Esophagus squamous epithelium (tissue), 5 donors: ENCODE results near the gene ASTN1. TPM values are rescaled to one million over a fixed set of nuclear protein-coding genes. Genes with fewer than 3 reads are reported as not detected.

ENCODE experiments used
- DNase-seq: peaks from one replicate; lab custom pipeline; 2025; lab: John Stamatoyannopoulos, UW
- H3K27ac ChIP-seq, 4 donors: fragments of 200-600 bp; sonication (generic); one replicate each; pipeline ENCODE4 v1.5.1; 2016 to 2019; ENCODE audit warnings: mild to moderate bottlenecking in 1 of 4
- H3K27me3 ChIP-seq, 4 donors: fragments of 200-600 bp; sonication (generic); 1 replicate in 3 of 4; 2 replicates in 1 of 4; pipeline versions ENCODE4 v1.5.1 to v1.6.0; 2017 to 2021; ENCODE audit warnings: antibody characterized with exemption in 1 of 4
- H3K36me3 ChIP-seq, 3 donors: fragments of 200-600 bp; sonication (generic); one replicate each; pipeline ENCODE4 v1.5.1; 2016 to 2019
- H3K4me1 ChIP-seq, 3 donors: fragments of 200-600 bp; sonication (generic); one replicate each; pipeline ENCODE4 v1.5.1; 2017 to 2019
- H3K4me3 ChIP-seq, 4 donors: fragments of 200-600 bp; sonication (generic); 1 replicate in 3 of 4; 2 replicates in 1 of 4; pipeline ENCODE4 v1.5.1; 2016 to 2019; ENCODE audit warnings: mild to moderate bottlenecking in 2 of 4, moderate library complexity in 1 of 4
- H3K9me3 ChIP-seq, 3 donors: fragments of 200-600 bp; sonication (generic); one replicate each; pipeline ENCODE4 v1.5.1; 2016 to 2019
- POLR2A ChIP-seq, 4 donors: fragments of 450-650 bp; IDR thresholded peaks; one replicate each; pipeline ENCODE4 v1.6.1; 2017; ENCODE audit warnings: antibody characterized with exemption in 4 of 4, mild to moderate bottlenecking in 4 of 4, moderate library complexity in 3 of 4
- WGBS, 2 donors: methylation state at CpG; one replicate each; pipeline ENCODE4 v1.1.5; 2018; 5-methylcytosine and 5-hydroxymethylcytosine counted together
- intact Hi-C: fragments of 100-400 bp; cut with DNase I; formaldehyde crosslinking; loops from one replicate; pipeline ENCODE4 v1.15.0; 2022
- total RNA-seq, 4 donors: library from RNA; depleted of rRNA; stranded (reverse); fragments of >200 nt; gene quantifications; one replicate each; pipeline ENCODE4 v1.1.0, GENCODE V29; 2016
- TF ChIP-seq, protein P1 (sequence below), 6 experiments: fragments of 450-650 bp in 4 of 6; fragments of 200-600 bp in 2 of 6; sonication (generic) in 2 of 6; IDR thresholded peaks; one replicate each; pipeline ENCODE4 v1.5.1; 2016 to 2019; ENCODE audit warnings: antibody characterized with exemption in 6 of 6, mild to moderate bottlenecking in 4 of 6, moderate library complexity in 4 of 6
- donor health status: DM: yes; HTN: yes; CAD: no.

The ASTN1 gene
- total RNA-seq, 4 donors from 2014 or later: under 0.01 TPM; not detected in 3

DNA sequence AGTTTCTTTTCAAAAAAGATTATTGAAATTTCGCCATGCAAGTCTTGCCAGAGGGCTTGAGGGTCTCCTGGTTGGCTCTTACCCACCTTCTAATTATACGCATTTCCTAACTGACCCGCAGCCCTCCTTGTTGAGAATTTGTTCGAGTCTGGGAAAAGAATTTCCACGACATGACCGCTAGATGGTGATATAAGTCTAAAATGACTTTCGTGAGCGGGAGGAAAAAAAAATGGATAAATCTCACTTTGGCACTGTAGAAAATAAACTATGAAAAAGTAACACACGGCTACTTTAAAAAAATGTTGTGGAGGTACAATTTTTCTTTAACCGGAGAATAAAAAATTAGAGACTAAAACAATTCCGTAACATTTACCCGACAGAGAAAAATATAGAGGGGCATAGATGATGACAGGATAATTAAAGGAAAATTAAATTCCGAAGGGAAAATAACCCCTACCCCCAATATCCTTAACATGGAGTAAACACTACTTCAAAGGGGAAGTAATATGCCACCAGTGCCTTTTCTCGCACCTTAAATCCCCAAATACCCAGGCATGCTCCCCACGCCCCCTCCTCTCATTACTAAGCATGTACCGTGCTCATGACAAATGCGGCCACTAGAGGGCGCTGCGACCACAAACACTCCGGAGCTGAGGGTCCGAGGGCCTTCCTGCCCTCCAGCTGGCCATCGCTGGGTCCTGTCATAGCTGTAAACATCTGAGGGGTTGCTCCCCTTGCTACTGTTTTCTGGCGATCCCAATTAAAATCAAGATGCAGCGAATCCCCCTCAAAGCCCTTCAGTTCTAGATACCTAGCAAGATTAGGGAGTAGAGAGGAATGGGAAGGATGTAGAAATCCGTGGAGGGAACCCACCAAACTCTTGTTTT, 266.9 kb downstream of the ASTN1 start:
- Histone ChIP-seq H3K27me3 (peaks cover 0 to 78% (median 0%) of the 10 kb centered on the region in 4 donors), H3K4me1 (peaks cover 0 to 9% (median 7%) of the 10 kb centered on the region in 3 donors), H3K4me3 (peak overlapping the region in 1 of 4 donors; percentile 37), H3K9me3 (no peaks in the 10 kb centered on the region), H3K27ac (no peak overlapping the region), H3K36me3 (no peaks in the 10 kb centered on the region)
- intact Hi-C loops: loop anchor here (10.0 kb wide), 2 partner anchors 277 to 1047 kb away; partner anchors contain the start of gene BRINP2
- no peak for DNase-seq
- TF ChIP-seq POLR2A (IDR thresholded peaks at IDR 0.05): no peak
- TF ChIP-seq, protein P1, sequence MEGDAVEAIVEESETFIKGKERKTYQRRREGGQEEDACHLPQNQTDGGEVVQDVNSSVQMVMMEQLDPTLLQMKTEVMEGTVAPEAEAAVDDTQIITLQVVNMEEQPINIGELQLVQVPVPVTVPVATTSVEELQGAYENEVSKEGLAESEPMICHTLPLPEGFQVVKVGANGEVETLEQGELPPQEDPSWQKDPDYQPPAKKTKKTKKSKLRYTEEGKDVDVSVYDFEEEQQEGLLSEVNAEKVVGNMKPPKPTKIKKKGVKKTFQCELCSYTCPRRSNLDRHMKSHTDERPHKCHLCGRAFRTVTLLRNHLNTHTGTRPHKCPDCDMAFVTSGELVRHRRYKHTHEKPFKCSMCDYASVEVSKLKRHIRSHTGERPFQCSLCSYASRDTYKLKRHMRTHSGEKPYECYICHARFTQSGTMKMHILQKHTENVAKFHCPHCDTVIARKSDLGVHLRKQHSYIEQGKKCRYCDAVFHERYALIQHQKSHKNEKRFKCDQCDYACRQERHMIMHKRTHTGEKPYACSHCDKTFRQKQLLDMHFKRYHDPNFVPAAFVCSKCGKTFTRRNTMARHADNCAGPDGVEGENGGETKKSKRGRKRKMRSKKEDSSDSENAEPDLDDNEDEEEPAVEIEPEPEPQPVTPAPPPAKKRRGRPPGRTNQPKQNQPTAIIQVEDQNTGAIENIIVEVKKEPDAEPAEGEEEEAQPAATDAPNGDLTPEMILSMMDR (IDR thresholded peaks at IDR 0.05): peak; percentile 43 to 54 (median 50)
- 3 to 5% methylated on average over 22 to 25 of the region's 25 CpGs for WGBS, 2 donors

DNA sequence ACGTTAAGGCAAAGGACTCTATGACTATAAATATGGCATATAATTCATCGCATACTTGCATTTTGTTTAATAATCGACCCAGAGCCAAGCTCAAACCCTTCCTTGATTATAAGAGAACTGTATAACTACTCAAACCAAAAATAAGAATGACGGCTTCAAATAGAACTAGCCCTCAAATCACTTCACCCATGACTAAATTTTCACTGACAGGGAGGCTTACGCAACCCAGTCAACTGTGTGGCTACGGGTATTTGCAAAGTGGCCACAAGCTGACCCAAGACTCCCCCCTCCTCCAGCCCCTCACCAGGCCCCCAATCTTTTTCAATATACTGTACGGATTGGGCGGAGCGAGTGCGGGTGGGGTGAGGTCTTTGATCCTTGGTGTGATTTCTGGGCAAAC, 268.3 kb downstream of the ASTN1 start:
- intact Hi-C loops: loop anchor here (10.0 kb wide), 2 partner anchors 279 to 1049 kb away; partner anchors contain the start of gene BRINP2
- H3K36me3 ChIP-seq: no peaks in the 10 kb centered on the region
- DNase-seq: no peak
- H3K4me3 ChIP-seq: no peak overlapping the region
- H3K27ac ChIP-seq: no peak overlapping the region
- H3K9me3 ChIP-seq: no peaks in the 10 kb centered on the region
- H3K27me3 ChIP-seq: peaks cover 0 to 64% (median 0%) of the 10 kb centered on the region in 4 donors
- H3K4me1 ChIP-seq: peaks cover 0 to 9% (median 7%) of the 10 kb centered on the region in 3 donors
- WGBS, 2 donors: 53 to 61% methylated on average over 10 of the region's 10 CpGs
- TF ChIP-seq, protein P1 (IDR thresholded peaks at IDR 0.05): no peak
- no peak for TF ChIP-seq POLR2A (IDR thresholded peaks at IDR 0.05)

DNA sequence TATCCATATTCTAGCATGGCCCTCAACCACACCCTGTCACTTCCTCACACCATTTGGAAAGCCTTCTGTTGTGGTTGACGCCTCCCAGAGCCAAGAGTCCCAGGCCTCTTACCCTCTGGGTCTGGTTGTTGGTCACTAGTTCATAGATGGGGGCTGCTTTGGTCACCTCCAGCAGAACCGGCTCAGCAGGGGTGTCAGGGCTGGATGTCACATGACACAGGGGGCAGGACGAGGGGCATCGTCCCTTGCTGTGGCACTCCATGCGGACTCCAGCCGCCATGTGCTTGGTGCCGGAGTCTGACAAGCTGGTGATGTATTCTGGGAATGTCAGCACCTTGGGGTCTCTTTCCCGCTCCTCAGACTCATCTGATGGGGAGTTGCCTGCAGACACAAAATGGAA, 270.1 kb downstream of the ASTN1 start:
- H3K4me1 ChIP-seq: peaks cover 0 to 9% (median 7%) of the 10 kb centered on the region in 3 donors
- WGBS, 2 donors: 78 to 81% methylated on average over 1 to 3 of the region's 8 CpGs
- H3K27me3 ChIP-seq: peaks cover 0 to 53% (median 0%) of the 10 kb centered on the region in 4 donors
- no peaks in the 10 kb centered on the region for H3K36me3 ChIP-seq
- TF ChIP-seq, protein P1 (IDR thresholded peaks at IDR 0.05): no peak
- no peak for TF ChIP-seq POLR2A (IDR thresholded peaks at IDR 0.05)
- H3K9me3 ChIP-seq: no peaks in the 10 kb centered on the region
- no peak overlapping the region for H3K27ac ChIP-seq
- no peak for DNase-seq
- no peak overlapping the region for H3K4me3 ChIP-seq
- intact Hi-C loops: loop anchor here (10.0 kb wide), 2 partner anchors 280 to 1050 kb away; partner anchors contain the start of gene BRINP2

DNA sequence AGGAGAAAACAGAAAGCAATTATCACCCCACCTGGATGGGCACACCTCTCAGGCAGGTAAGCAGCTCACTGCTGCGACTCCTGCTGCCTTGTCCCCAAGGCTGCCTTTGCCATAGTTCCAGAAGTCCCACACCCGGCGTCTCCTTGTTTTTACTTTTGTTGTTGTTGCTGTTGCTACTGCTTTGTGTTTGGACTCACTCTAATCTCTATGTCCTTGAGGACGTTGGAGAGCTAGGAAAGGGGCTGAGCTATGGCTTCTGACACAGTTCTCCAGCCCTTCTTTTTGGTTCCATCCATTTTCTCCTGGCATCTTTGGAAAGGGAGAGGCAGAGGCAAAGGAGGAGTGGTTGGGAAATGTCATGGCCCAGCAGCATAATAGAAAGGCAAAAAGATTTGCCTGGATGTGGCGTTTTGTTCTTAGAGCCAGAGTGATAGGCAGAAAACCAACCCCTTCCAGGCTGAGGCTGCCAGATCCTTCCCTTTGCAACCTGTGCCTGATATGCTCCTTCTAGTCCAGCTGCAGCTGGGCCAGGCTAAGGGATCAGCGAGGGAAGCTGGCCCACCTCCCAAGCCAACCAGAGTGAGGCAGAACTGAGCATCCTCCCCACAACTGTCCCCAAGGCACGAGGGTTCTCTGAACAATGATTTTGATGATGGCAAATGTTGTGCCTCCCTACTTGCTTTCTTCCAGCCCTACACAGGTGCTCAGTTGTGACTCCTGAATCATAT, 270.7 kb downstream of the ASTN1 start:
- intact Hi-C loops: loop anchor here (10.0 kb wide), 2 partner anchors 281 to 1051 kb away; partner anchors contain the start of gene BRINP2
- WGBS, 2 donors: 40 to 48% methylated on average over 7 of the region's 7 CpGs

More for the DNA sequence above, 270.7 kb downstream of the ASTN1 start:
- TF ChIP-seq POLR2A (IDR thresholded peaks at IDR 0.05): no peak
- TF ChIP-seq, protein P1 (IDR thresholded peaks at IDR 0.05): no peak
- Histone ChIP-seq H3K4me1 (peaks cover 0 to 9% (median 7%) of the 10 kb centered on the region in 3 donors), H3K4me3 (no peak overlapping the region), H3K27ac (no peak overlapping the region), H3K27me3 (peaks cover 0 to 46% (median 0%) of the 10 kb centered on the region in 4 donors), H3K36me3 (no peaks in the 10 kb centered on the region), H3K9me3 (no peaks in the 10 kb centered on the region)
- DNase-seq: no peak
